Spinal cord (tissue), 10 donors: ENCODE results near the gene NKD1. TPM values are rescaled to one million over a fixed set of nuclear protein-coding genes. Genes with fewer than 3 reads are reported as not detected.

Experiments
- DNase-seq, 6 donors: peaks; one replicate each; pipeline versions ENCODE4 v3.0.0 to v3.0.0-alpha.2; 2013 to 2015; ENCODE audit warnings: low spot score in 6 of 6, low read depth in 4 of 6
- H3K27ac ChIP-seq: one replicate; pipeline ENCODE4 v1.5.1; 2013; ENCODE audit warnings: low read depth, low read length, control low read depth
- H3K27me3 ChIP-seq: one replicate; pipeline ENCODE4 v1.6.1; 2013; ENCODE audit warnings: low read length; ENCODE audit not compliant: control insufficient read depth, insufficient read depth
- H3K36me3 ChIP-seq: one replicate; pipeline ENCODE4 v1.6.1; 2013; ENCODE audit warnings: low read length; ENCODE audit not compliant: control insufficient read depth, insufficient read depth
- H3K4me1 ChIP-seq: one replicate; pipeline ENCODE4 v1.6.1; 2013; ENCODE audit warnings: low read length; ENCODE audit not compliant: control insufficient read depth, insufficient read depth
- H3K4me3 ChIP-seq: one replicate; pipeline ENCODE4 v1.5.1; 2013; ENCODE audit warnings: low read depth, low read length, control low read depth
- H3K9me3 ChIP-seq: one replicate; pipeline ENCODE4 v1.6.1; 2013; ENCODE audit warnings: low read length; ENCODE audit not compliant: control insufficient read depth, insufficient read depth
- WGBS: methylation state at CpG from one replicate; pipeline ENCODE4 v1.1.5; 2013; ENCODE audit warnings: missing lambda C conversion rate; ENCODE audit not compliant: insufficient coverage; 5-methylcytosine and 5-hydroxymethylcytosine counted together
- polyA plus RNA-seq, 2 donors: library from polyadenylated mRNA; unstranded; fragments of 120-200 nt; gene quantifications; one replicate each; pipeline ENCODE4 v1.2.1, GENCODE V29; 2013; ENCODE audit not compliant: insufficient read length in 2 of 2
- total RNA-seq, 2 donors: library from RNA; depleted of rRNA in 1 of 2; stranded (reverse); fragments of 120-200 nt in 1 of 2; fragments of >200 nt in 1 of 2; gene quantifications; one replicate each; pipeline versions ENCODE4 v1.2.3 to v1.2.4, GENCODE V29; 2013 to 2014
- donor health status: healthy.

The NKD1 gene
- total and polyA plus RNA-seq, 4 donors: 6.7 to 33.8 (median 25.7) TPM

GRCh38 chr16:50601341-50601740, 53.1 kb downstream of the NKD1 start:
- Histone ChIP-seq H3K36me3 (peaks cover 34% of the 10 kb centered on the region), H3K4me1 (peaks cover 68% of the 10 kb centered on the region), H3K4me3 (no peak overlapping the region), H3K27me3 (no peaks in the 10 kb centered on the region), H3K27ac (no peak overlapping the region), H3K9me3 (no peaks in the 10 kb centered on the region)
- no peak for DNase-seq
- WGBS: 84% methylated on average over 12 of the region's 12 CpGs

GRCh38 chr16:50602126-50602525, 53.9 kb downstream of the NKD1 start:
- H3K27ac ChIP-seq: no peak overlapping the region
- no peak overlapping the region for H3K4me3 ChIP-seq
- peaks cover 74% of the 10 kb centered on the region for H3K4me1 ChIP-seq
- peaks cover 34% of the 10 kb centered on the region for H3K36me3 ChIP-seq
- WGBS: 95% methylated on average over 5 of the region's 5 CpGs
- no peak for DNase-seq
- no peaks in the 10 kb centered on the region for H3K9me3 ChIP-seq
- no peaks in the 10 kb centered on the region for H3K27me3 ChIP-seq

GRCh38 chr16:50602531-50603205, 54.5 kb downstream of the NKD1 start:
- Histone ChIP-seq H3K9me3 (no peaks in the 10 kb centered on the region), H3K36me3 (peaks cover 34% of the 10 kb centered on the region), H3K4me3 (no peak overlapping the region), H3K27me3 (no peaks in the 10 kb centered on the region), H3K4me1 (peaks cover 70% of the 10 kb centered on the region), H3K27ac (no peak overlapping the region)
- WGBS: 80% methylated on average over 13 of the region's 14 CpGs
- no peak for DNase-seq

- H3K4me3 ChIP-seq: no peak overlapping the region
- H3K36me3 ChIP-seq: peaks cover 36% of the 10 kb centered on the region
- DNase-seq: no peak
- no peak overlapping the region for H3K27ac ChIP-seq
- peaks cover 70% of the 10 kb centered on the region for H3K4me1 ChIP-seq
- WGBS: 73% methylated on average over 13 of the region's 18 CpGs
- H3K27me3 ChIP-seq: no peaks in the 10 kb centered on the region
- no peaks in the 10 kb centered on the region for H3K9me3 ChIP-seq
Observed at GRCh38 chr16:50603206-50604064, 55.2 kb downstream of the NKD1 start.

GRCh38 chr16:50604065-50604418, 55.8 kb downstream of the NKD1 start:
- DNase-seq: no peak
- Histone ChIP-seq H3K36me3 (peaks cover 36% of the 10 kb centered on the region), H3K4me1 (peaks cover 68% of the 10 kb centered on the region), H3K27ac (no peak overlapping the region), H3K27me3 (no peaks in the 10 kb centered on the region), H3K4me3 (no peak overlapping the region), H3K9me3 (no peaks in the 10 kb centered on the region)
- 77% methylated on average over 2 of the region's 2 CpGs for WGBS

GRCh38 chr16:50604610-50605009, 56.4 kb downstream of the NKD1 start:
- no peaks in the 10 kb centered on the region for H3K27me3 ChIP-seq
- no peak for DNase-seq
- H3K4me3 ChIP-seq: no peak overlapping the region
- H3K27ac ChIP-seq: no peak overlapping the region
- no peaks in the 10 kb centered on the region for H3K9me3 ChIP-seq
- H3K4me1 ChIP-seq: peaks cover 74% of the 10 kb centered on the region
- peaks cover 37% of the 10 kb centered on the region for H3K36me3 ChIP-seq
- WGBS: 29% methylated on average over 1 of the region's 4 CpGs

- Histone ChIP-seq H3K9me3 (no peaks in the 10 kb centered on the region), H3K27me3 (no peaks in the 10 kb centered on the region), H3K4me1 (peaks cover 79% of the 10 kb centered on the region), H3K4me3 (no peak overlapping the region), H3K36me3 (peaks cover 32% of the 10 kb centered on the region), H3K27ac (no peak overlapping the region)
- no peak for DNase-seq
- WGBS: 93% methylated on average over 15 of the region's 19 CpGs
Observed at GRCh38 chr16:50605733-50606430, 57.7 kb downstream of the NKD1 start.

GRCh38 chr16:50606431-50607050, 58.3 kb downstream of the NKD1 start:
- no peaks in the 10 kb centered on the region for H3K9me3 ChIP-seq
- H3K4me1 ChIP-seq: peaks cover 79% of the 10 kb centered on the region
- no peak for DNase-seq
- H3K27me3 ChIP-seq: no peaks in the 10 kb centered on the region
- H3K36me3 ChIP-seq: peaks cover 34% of the 10 kb centered on the region
- H3K4me3 ChIP-seq: no peak overlapping the region
- WGBS: 53% methylated on average over 14 of the region's 17 CpGs
- no peak overlapping the region for H3K27ac ChIP-seq

- DNase-seq: no peak
- no peaks in the 10 kb centered on the region for H3K9me3 ChIP-seq
- no peak overlapping the region for H3K4me3 ChIP-seq
- H3K36me3 ChIP-seq: peaks cover 34% of the 10 kb centered on the region
- H3K27ac ChIP-seq: no peak overlapping the region
- no CpG with 5 or more reads among the region's 3 CpGs for WGBS
- peaks cover 78% of the 10 kb centered on the region for H3K4me1 ChIP-seq
- H3K27me3 ChIP-seq: no peaks in the 10 kb centered on the region
Observed at GRCh38 chr16:50607051-50607431, 58.8 kb downstream of the NKD1 start.
